ENCODE results near the gene COX4I1.

COX4I1 gene

GRCh38 chr16:85849388-85849787 is 49.9 kb downstream of the COX4I1 start:
- no peak for TF ChIP-seq CTCF (IDR thresholded peaks at IDR 0.05; ENCODE audit: low read depth, low read length)
- H3K27ac ChIP-seq, result no peak overlapping the region
- DNase-seq, result no peak
- no peaks in the 10 kb centered on the region for H3K36me3 ChIP-seq
- no peaks in the 10 kb centered on the region for H3K9me3 ChIP-seq (ENCODE audit: severe bottlenecking)
- no peaks in the 10 kb centered on the region for H3K27me3 ChIP-seq (ENCODE audit: insufficient read depth, low read depth, severe bottlenecking)
- H3K4me3 ChIP-seq (ENCODE audit: low read depth, low read length), result no peak overlapping the region

GRCh38 chr16:85850344-85850880 is 50.9 kb downstream of the COX4I1 start:
- no peaks in the 10 kb centered on the region for H3K27me3 ChIP-seq (ENCODE audit: insufficient read depth, low read depth, severe bottlenecking)
- H3K27ac ChIP-seq, result no peak overlapping the region
- no peak overlapping the region for H3K4me3 ChIP-seq (ENCODE audit: low read depth, low read length)
- no peak for DNase-seq
- no peaks in the 10 kb centered on the region for H3K9me3 ChIP-seq (ENCODE audit: severe bottlenecking)
- no peaks in the 10 kb centered on the region for H3K36me3 ChIP-seq
- TF ChIP-seq CTCF (IDR thresholded peaks at IDR 0.05; ENCODE audit: low read depth, low read length), result no peak

- H3K4me3 ChIP-seq (ENCODE audit: low read depth, low read length), result no peak overlapping the region
- H3K36me3 ChIP-seq, result no peaks in the 10 kb centered on the region
- no peak for DNase-seq
- H3K27ac ChIP-seq, result no peak overlapping the region
- H3K27me3 ChIP-seq (ENCODE audit: insufficient read depth, low read depth, severe bottlenecking), result no peaks in the 10 kb centered on the region
- H3K9me3 ChIP-seq (ENCODE audit: severe bottlenecking), result no peaks in the 10 kb centered on the region
- no peak for TF ChIP-seq CTCF (IDR thresholded peaks at IDR 0.05; ENCODE audit: low read depth, low read length)
These were observed 51.7 kb downstream of the COX4I1 start for GRCh38 chr16:85851034-85851785.

- H3K9me3 ChIP-seq (ENCODE audit: severe bottlenecking), result no peaks in the 10 kb centered on the region
- no peak for DNase-seq
- no peaks in the 10 kb centered on the region for H3K27me3 ChIP-seq (ENCODE audit: insufficient read depth, low read depth, severe bottlenecking)
- H3K27ac ChIP-seq, result no peak overlapping the region
- TF ChIP-seq CTCF (IDR thresholded peaks at IDR 0.05; ENCODE audit: low read depth, low read length), result no peak
- no peaks in the 10 kb centered on the region for H3K36me3 ChIP-seq
- H3K4me3 ChIP-seq (ENCODE audit: low read depth, low read length), result no peak overlapping the region
These were observed 54.4 kb downstream of the COX4I1 start for GRCh38 chr16:85853547-85854545.

- H3K9me3 ChIP-seq (ENCODE audit: severe bottlenecking), result no peaks in the 10 kb centered on the region
- no peaks in the 10 kb centered on the region for H3K36me3 ChIP-seq
- no peak overlapping the region for H3K4me3 ChIP-seq (ENCODE audit: low read depth, low read length)
- no peaks in the 10 kb centered on the region for H3K27me3 ChIP-seq (ENCODE audit: insufficient read depth, low read depth, severe bottlenecking)
- no peak for TF ChIP-seq CTCF (IDR thresholded peaks at IDR 0.05; ENCODE audit: low read depth, low read length)
- H3K27ac ChIP-seq, result no peak overlapping the region
- DNase-seq, result no peak
These were observed 55.4 kb downstream of the COX4I1 start for GRCh38 chr16:85854935-85855334.
